Hindlimb muscle (tissue), 1 donor: ENCODE data around the gene SPECC1L. TPM values are rescaled to one million over a fixed set of nuclear protein-coding genes. Genes with fewer than 3 reads are reported as not detected.
"Not testable (repeated sequence)": the region's sequence is repeated elsewhere in the genome, so short reads cannot be mapped to it uniquely, and the experiment has no call there.

ENCODE experiments used
- DNase-seq: peaks from one replicate; pipeline ENCODE4 v3.0.0-alpha.2; 2013
- polyA plus RNA-seq: library from polyadenylated mRNA; unstranded; fragments of 120-200 nt; gene quantifications from one replicate; pipeline ENCODE4 v1.2.1, GENCODE V29; 2013; ENCODE audit not compliant: insufficient read length

Gene SPECC1L
- polyA plus RNA-seq, 1 donor: 24.1 TPM

- DNase-seq: peak; percentile 56
Measured at GRCh38 chr22:24245584-24246561, 24.8 kb upstream of the SPECC1L start.

GRCh38 chr22:24247011-24247507 lies 23.6 kb upstream of the SPECC1L start:
- no peak for DNase-seq

GRCh38 chr22:24247564-24248344 lies 22.9 kb upstream of the SPECC1L start:
- peak; percentile 80 for DNase-seq

GRCh38 chr22:24248611-24249010 lies 22.0 kb upstream of the SPECC1L start:
- DNase-seq: not testable (repeated sequence)

GRCh38 chr22:24249413-24249812 lies 21.2 kb upstream of the SPECC1L start:
- not testable (repeated sequence) for DNase-seq

GRCh38 chr22:24251286-24251685 lies 19.3 kb upstream of the SPECC1L start:
- not testable (repeated sequence) for DNase-seq

- DNase-seq: not testable (repeated sequence)
Measured at GRCh38 chr22:24253126-24253525, 17.5 kb upstream of the SPECC1L start.

GRCh38 chr22:24256136-24256535 lies 14.5 kb upstream of the SPECC1L start:
- DNase-seq: not testable (repeated sequence)

GRCh38 chr22:24256736-24257135 lies 13.9 kb upstream of the SPECC1L start:
- not testable (repeated sequence) for DNase-seq

GRCh38 chr22:24259459-24259858 lies 11.2 kb upstream of the SPECC1L start:
- DNase-seq: peak; percentile 58

GRCh38 chr22:24262185-24262749 lies 8.4 kb upstream of the SPECC1L start:
- not testable (repeated sequence) for DNase-seq

GRCh38 chr22:24263479-24263878 lies 7.2 kb upstream of the SPECC1L start:
- not testable (repeated sequence) for DNase-seq

GRCh38 chr22:24264329-24264896 lies 6.2 kb upstream of the SPECC1L start:
- DNase-seq: not testable (repeated sequence)

- no peak for DNase-seq
Measured at GRCh38 chr22:24265734-24266133, 4.9 kb upstream of the SPECC1L start.

- not testable (repeated sequence) for DNase-seq
Measured at GRCh38 chr22:24266495-24266894, 4.1 kb upstream of the SPECC1L start.

- DNase-seq: peak; percentile 54
Measured at GRCh38 chr22:24271386-24271854, 789 bp downstream of the SPECC1L start.

GRCh38 chr22:24273031-24273430 lies 2.4 kb downstream of the SPECC1L start:
- not testable (repeated sequence) for DNase-seq

GRCh38 chr22:24273906-24274305 lies 3.3 kb downstream of the SPECC1L start:
- not testable (repeated sequence) for DNase-seq

GRCh38 chr22:24274696-24275405 lies 4.2 kb downstream of the SPECC1L start:
- DNase-seq: not testable (repeated sequence)

- not testable (repeated sequence) for DNase-seq
Measured at GRCh38 chr22:24280363-24280762, 9.7 kb downstream of the SPECC1L start.

GRCh38 chr22:24282401-24282800 lies 11.8 kb downstream of the SPECC1L start:
- no peak for DNase-seq
